OCI-LY1 (cell line): Measurements from ENCODE around the gene DHRS7C.

ENCODE experiments used
- EZH2 ChIP-seq: fragments of 200-600 bp; sonication (generic), shearing (Covaris generic); IDR thresholded peaks from 2 replicates; pipeline ENCODE4 v1.8.0; 2017; ENCODE audit warnings: borderline replicate concordance, mixed run types, mild to moderate bottlenecking, antibody characterized with exemption, low read length, moderate library complexity, mixed read lengths
- TF ChIP-seq, protein P1 (sequence below): fragments of 200-600 bp; sonication (generic), shearing (Covaris generic); IDR thresholded peaks from 2 replicates; pipeline ENCODE4 v1.5.1; 2017; ENCODE audit warnings: mild to moderate bottlenecking, antibody characterized with exemption, low read length, moderate library complexity, mixed read lengths

- TF ChIP-seq, protein P1, sequence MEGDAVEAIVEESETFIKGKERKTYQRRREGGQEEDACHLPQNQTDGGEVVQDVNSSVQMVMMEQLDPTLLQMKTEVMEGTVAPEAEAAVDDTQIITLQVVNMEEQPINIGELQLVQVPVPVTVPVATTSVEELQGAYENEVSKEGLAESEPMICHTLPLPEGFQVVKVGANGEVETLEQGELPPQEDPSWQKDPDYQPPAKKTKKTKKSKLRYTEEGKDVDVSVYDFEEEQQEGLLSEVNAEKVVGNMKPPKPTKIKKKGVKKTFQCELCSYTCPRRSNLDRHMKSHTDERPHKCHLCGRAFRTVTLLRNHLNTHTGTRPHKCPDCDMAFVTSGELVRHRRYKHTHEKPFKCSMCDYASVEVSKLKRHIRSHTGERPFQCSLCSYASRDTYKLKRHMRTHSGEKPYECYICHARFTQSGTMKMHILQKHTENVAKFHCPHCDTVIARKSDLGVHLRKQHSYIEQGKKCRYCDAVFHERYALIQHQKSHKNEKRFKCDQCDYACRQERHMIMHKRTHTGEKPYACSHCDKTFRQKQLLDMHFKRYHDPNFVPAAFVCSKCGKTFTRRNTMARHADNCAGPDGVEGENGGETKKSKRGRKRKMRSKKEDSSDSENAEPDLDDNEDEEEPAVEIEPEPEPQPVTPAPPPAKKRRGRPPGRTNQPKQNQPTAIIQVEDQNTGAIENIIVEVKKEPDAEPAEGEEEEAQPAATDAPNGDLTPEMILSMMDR: no peak
- no peak for TF ChIP-seq EZH2
Measured at GRCh38 chr17:9729735-9730420, 61.5 kb downstream of the DHRS7C start.
